Measurements from ENCODE around the gene DAAM2. TPM values are rescaled to one million over a fixed set of nuclear protein-coding genes. Genes with fewer than 3 reads are reported as not detected.

Gene DAAM2
- total and polyA plus RNA-seq, 9 of the 15 experiments (the other 6 are each of a cell fraction or from before 2014, with no cell fraction given), result 0.01 to 0.07 TPM; not detected in 7

DNA sequence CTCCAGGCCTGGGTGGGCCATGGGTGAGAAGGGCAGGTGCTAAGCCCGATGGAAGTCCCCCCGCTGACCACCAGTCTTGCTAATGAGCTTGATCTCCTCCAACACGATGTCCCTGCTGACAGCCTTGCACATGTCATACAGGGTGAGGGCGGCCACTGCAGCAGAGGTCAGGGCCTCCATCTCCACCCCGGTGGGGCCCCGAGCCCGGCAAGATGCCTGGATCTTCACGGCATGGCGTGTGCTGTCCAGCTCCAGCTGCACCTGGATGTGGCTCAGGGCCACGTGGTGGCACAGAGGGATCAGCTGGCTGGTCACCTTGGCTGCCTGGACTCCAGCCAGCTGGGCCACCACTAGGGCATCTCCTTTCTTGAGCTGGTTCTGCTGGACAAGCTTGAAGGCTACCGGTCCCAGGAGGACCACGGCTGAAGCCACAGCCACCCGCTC, 114.2 kb downstream of the DAAM2 start:
- Histone ChIP-seq H3K4me2 (ENCODE audit: insufficient read depth, low read length) (no peak overlapping the region), H3K4me1 (replicated peaks in 1 of 2; ENCODE audit: control insufficient read depth in 2 of 2, insufficient read depth in 2 of 2, low read length in 2 of 2) (peaks cover 0 to 4% of the 10 kb centered on the region in 2 experiments; a peak in 1 of 5 replicates), H4K20me1 (replicated peaks; ENCODE audit: control insufficient read depth, insufficient read depth, low read length) (no peaks in the 10 kb centered on the region), H3K27ac (ENCODE audit: extremely low read depth, low read depth, low read length) (no peak overlapping the region), H3K9me1 (ENCODE audit: control insufficient read depth, insufficient read depth, low read length) (no peaks in the 10 kb centered on the region), H3K36me3 (ENCODE audit: control insufficient read depth, insufficient read depth, low read length) (no peaks in the 10 kb centered on the region), H3K79me2 (ENCODE audit: control insufficient read depth, insufficient read depth, low read length) (no peaks in the 10 kb centered on the region), H2AFZ (ENCODE audit: low read depth, low read length) (no peak overlapping the region), H3K27me3 (ENCODE audit: control insufficient read depth in 2 of 2, insufficient read depth in 2 of 2, low read length in 2 of 2) (peaks cover 0 to 27% of the 10 kb centered on the region in 2 experiments; a peak in 2 of 5 replicates), H3K9ac (ENCODE audit: insufficient read depth in 1 of 2, low read depth in 2 of 2, low read length in 2 of 2) (no peak overlapping the region), H3K9me3 (replicated peaks; ENCODE audit: control insufficient read depth, insufficient read depth, low read depth, low read length) (no peaks in the 10 kb centered on the region), H3K4me3 (no peak overlapping the region)
- 9% methylated on average over 13 of the region's 13 CpGs for WGBS (ENCODE audit: insufficient coverage, low coverage, missing lambda C conversion rate)
- ChIA-PET POLR2A (interaction anchor here (0.6 kb wide), 1 partner anchor 28 kb away, joined by 3 read pairs; the partner anchor contains the start of gene MOCS1), CTCF (ENCODE audit: low intra/inter-chr PET ratio) (interaction anchor here (0.7 kb wide), 1 partner anchor 403 kb away, joined by 3 read pairs; no protein-coding TSS in a partner anchor)
- intact Hi-C loops (cut with micrococcal nuclease), result no loop called here
- DNase-seq (ENCODE audit: extremely low read depth in 1 of 4, low spot score in 3 of 4) (no peak), ATAC-seq (no peak), FAIRE-seq (no peak)
- TF ChIP-seq NEUROD1 (IDR thresholded peaks at IDR 0.05; ENCODE audit: borderline replicate concordance, low read depth, low read length, partially characterized antibody), result no peak
- in situ Hi-C loops (cut with MboI), result no loop called here
- no TSS peak for BruUV-seq (replicated peaks)

DNA sequence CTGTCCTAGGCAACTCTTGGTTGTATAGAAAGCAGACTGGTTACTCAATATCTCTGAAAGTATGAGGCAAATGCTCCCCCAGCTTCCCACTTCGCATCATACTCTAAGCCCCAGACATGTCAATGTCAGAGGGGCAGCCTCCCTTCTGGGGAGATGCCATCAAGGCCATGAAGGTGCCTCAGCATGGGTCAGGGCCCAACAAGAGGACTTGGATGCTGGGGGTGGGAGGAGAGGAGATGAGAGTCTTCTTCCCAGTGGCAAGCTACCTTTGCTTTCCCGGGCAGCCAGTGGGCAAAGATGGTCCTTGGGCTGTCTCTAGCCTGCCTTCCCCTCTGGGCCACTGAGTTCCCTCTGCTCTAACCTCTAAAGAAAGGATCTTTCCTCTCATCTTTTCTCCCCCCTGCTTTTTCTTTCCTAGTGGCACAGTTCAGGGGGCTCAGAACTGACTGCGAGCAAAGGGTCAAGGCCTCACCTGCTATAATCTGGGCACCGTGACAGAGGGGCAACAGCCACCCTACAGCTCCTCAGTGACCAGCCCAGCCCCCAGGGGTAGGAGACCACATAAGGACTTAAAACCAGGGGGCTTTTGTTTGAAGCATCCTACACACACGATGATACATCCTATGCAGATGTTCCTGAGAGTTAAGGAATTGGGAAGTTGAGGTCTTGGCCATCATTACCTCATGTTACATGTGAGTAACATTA, 115.8 kb downstream of the DAAM2 start:
- H3K9me3 ChIP-seq (replicated peaks; ENCODE audit: control insufficient read depth, insufficient read depth, low read depth, low read length), result no peaks in the 10 kb centered on the region
- BruUV-seq (replicated peaks), result no TSS peak
- in situ Hi-C loops (cut with MboI) (no loop called here), intact Hi-C loops (cut with micrococcal nuclease) (no loop called here)
- no peak overlapping the region for H3K4me2 ChIP-seq (ENCODE audit: insufficient read depth, low read length)
- no peaks in the 10 kb centered on the region for H3K9me1 ChIP-seq (ENCODE audit: control insufficient read depth, insufficient read depth, low read length)
- peaks cover 0 to 25% of the 10 kb centered on the region in 2 experiments; a peak in 2 of 5 replicates for H3K27me3 ChIP-seq (ENCODE audit: control insufficient read depth in 2 of 2, insufficient read depth in 2 of 2, low read length in 2 of 2)
- no peaks in the 10 kb centered on the region for H3K36me3 ChIP-seq (ENCODE audit: control insufficient read depth, insufficient read depth, low read length)
- FAIRE-seq (no peak), DNase-seq (ENCODE audit: extremely low read depth in 1 of 4, low spot score in 3 of 4) (no peak), ATAC-seq (no peak)
- ChIA-PET CTCF (ENCODE audit: low intra/inter-chr PET ratio) (no interaction called here), POLR2A (no interaction called here)
- TF ChIP-seq ETV1 (tag; conservative IDR thresholded peaks at IDR 0.05; ENCODE audit: low read depth) (no peak), ZNF778 (CRISPR knock-in tag; IDR thresholded peaks at IDR 0.05) (no peak), TOE1 (IDR thresholded peaks at IDR 0.05; ENCODE audit: borderline replicate concordance) (no peak), TOE1 (CRISPR knock-in tag; IDR thresholded peaks at IDR 0.05; ENCODE audit: borderline replicate concordance, low read depth) (no peak), MED1 (CRISPR knock-in tag; IDR thresholded peaks at IDR 0.05; ENCODE audit: borderline replicate concordance) (no peak), PTRF (tag; IDR thresholded peaks at IDR 0.05) (no peak), RAD21 (CRISPR knock-in tag; conservative IDR thresholded peaks at IDR 0.05 in 1 of 2, IDR thresholded peaks at IDR 0.05 in 1 of 2) (no peak), ZNF311 (CRISPR knock-in tag; IDR thresholded peaks at IDR 0.05) (no peak), ZC3H8 (IDR thresholded peaks at IDR 0.05) (no peak), MCM7 (IDR thresholded peaks at IDR 0.05) (no peak), MYC (IDR thresholded peaks at IDR 0.05; ENCODE audit: low read depth, low read length) (no peak), MYC (CRISPR knock-in tag; IDR thresholded peaks at IDR 0.05; ENCODE audit: borderline replicate concordance, low read depth) (no peak), BACH1 (tag; IDR thresholded peaks at IDR 0.05) (no peak)
- TF ChIP-seq, protein P1, sequence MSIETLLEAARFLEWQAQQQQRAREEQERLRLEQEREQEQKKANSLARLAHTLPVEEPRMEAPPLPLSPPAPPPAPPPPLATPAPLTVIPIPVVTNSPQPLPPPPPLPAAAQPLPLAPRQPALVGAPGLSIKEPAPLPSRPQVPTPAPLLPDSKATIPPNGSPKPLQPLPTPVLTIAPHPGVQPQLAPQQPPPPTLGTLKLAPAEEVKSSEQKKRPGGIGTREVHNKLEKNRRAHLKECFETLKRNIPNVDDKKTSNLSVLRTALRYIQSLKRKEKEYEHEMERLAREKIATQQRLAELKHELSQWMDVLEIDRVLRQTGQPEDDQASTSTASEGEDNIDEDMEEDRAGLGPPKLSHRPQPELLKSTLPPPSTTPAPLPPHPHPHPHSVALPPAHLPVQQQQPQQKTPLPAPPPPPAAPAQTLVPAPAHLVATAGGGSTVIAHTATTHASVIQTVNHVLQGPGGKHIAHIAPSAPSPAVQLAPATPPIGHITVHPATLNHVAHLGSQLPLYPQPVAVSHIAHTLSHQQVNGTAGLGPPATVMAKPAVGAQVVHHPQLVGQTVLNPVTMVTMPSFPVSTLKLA (conservative IDR thresholded peaks at IDR 0.05), result no peak
- H3K4me1 ChIP-seq (replicated peaks in 1 of 2; ENCODE audit: control insufficient read depth in 2 of 2, insufficient read depth in 2 of 2, low read length in 2 of 2), result peaks cover 0 to 4% of the 10 kb centered on the region in 2 experiments; a peak in 1 of 5 replicates
- no peaks in the 10 kb centered on the region for H3K79me2 ChIP-seq (ENCODE audit: control insufficient read depth, insufficient read depth, low read length)
- no peak overlapping the region for H3K4me3 ChIP-seq
- no peak overlapping the region for H3K27ac ChIP-seq (ENCODE audit: extremely low read depth, low read depth, low read length)
- no peaks in the 10 kb centered on the region for H4K20me1 ChIP-seq (replicated peaks; ENCODE audit: control insufficient read depth, insufficient read depth, low read length)
- no peak overlapping the region for H2AFZ ChIP-seq (ENCODE audit: low read depth, low read length)
- WGBS (ENCODE audit: insufficient coverage, low coverage, missing lambda C conversion rate), result 13% methylated on average over 5 of the region's 5 CpGs
- no peak overlapping the region for H3K9ac ChIP-seq (ENCODE audit: insufficient read depth in 1 of 2, low read depth in 2 of 2, low read length in 2 of 2)
